GM23338 (cell line): ENCODE data around the gene EIF4G3.

Source experiments
- CTCF ChIP-seq, 2 experiments: fragments of 200-600 bp in 1 of 2; sonication (generic) in 1 of 2; conservative IDR thresholded peaks; 2 replicates each; pipeline versions ENCODE4 v1.5.1 to v1.6.1; 2016 to 2017; ENCODE audit warnings: antibody characterized with exemption in 2 of 2, low read depth in 2 of 2, mild to moderate bottlenecking in 2 of 2, moderate library complexity in 1 of 2
- EZH2 ChIP-seq: fragments of 200-600 bp; sonication (generic); IDR thresholded peaks from one replicate; pipeline ENCODE4 v1.8.0; 2017; ENCODE audit warnings: antibody characterized with exemption, mild to moderate bottlenecking, low read depth; ENCODE audit not compliant: unreplicated experiment
- EZH2phosphoT487 ChIP-seq: fragments of 200-600 bp; sonication (generic); IDR thresholded peaks from one replicate; pipeline ENCODE4 v1.8.1; 2018; ENCODE audit warnings: antibody characterized with exemption; ENCODE audit not compliant: unreplicated experiment
- JUNB ChIP-seq: IDR thresholded peaks from one replicate; pipeline ENCODE4 v1.6.1; 2016; ENCODE audit warnings: antibody characterized with exemption; ENCODE audit not compliant: unreplicated experiment
- POLR2AphosphoS5 ChIP-seq: IDR thresholded peaks from 2 replicates; pipeline ENCODE4 v1.6.1; 2016; ENCODE audit warnings: antibody characterized with exemption, low read depth
- REST ChIP-seq: IDR thresholded peaks from one replicate; pipeline ENCODE4 v1.6.1; 2018; ENCODE audit warnings: antibody characterized with exemption; ENCODE audit not compliant: unreplicated experiment
- STAT1 ChIP-seq: IDR thresholded peaks from one replicate; pipeline ENCODE4 v1.6.1; 2016; ENCODE audit warnings: antibody characterized with exemption; ENCODE audit not compliant: unreplicated experiment
- ZNF462 ChIP-seq: fragments of 250-450 bp; sonication (Bioruptor Pico); IDR thresholded peaks from 2 replicates; pipeline ENCODE4 v1.5.0; 2020; ENCODE audit warnings: mild to moderate bottlenecking, moderate library complexity

- TF ChIP-seq CTCF (conservative IDR thresholded peaks at IDR 0.05; ENCODE audit: low read depth in 2 of 2), result no peak
- no peak for TF ChIP-seq EZH2phosphoT487
- TF ChIP-seq EZH2, result no peak
- TF ChIP-seq JUNB, result no peak
- no peak for TF ChIP-seq POLR2AphosphoS5
- TF ChIP-seq STAT1, result no peak
- TF ChIP-seq REST, result no peak
- TF ChIP-seq ZNF462, result no peak
Observed at GRCh38 chr1:21114431-21114830, 62.3 kb downstream of the EIF4G3 start.
